MM.1S (cell line): Measurements from ENCODE around the gene SAMD8.

ENCODE experiments used
- CTCF ChIP-seq: fragments of 300-600 bp; sonication (generic); IDR thresholded peaks from 2 replicates; pipeline ENCODE4 v1.5.1; 2016; ENCODE audit warnings: antibody characterized with exemption, low read length, mixed read lengths
- EZH2 ChIP-seq: fragments of 300-600 bp; sonication (generic); optimal IDR thresholded peaks from 2 replicates; pipeline ENCODE3; 2017; ENCODE audit warnings: low read depth, mild to moderate bottlenecking, antibody characterized with exemption, low read length, mixed read lengths

GRCh38 chr10:75229971-75230370 lies 118.5 kb downstream of the SAMD8 start:
- TF ChIP-seq CTCF (no peak), EZH2 (no peak)
